Naive thymus-derived CD8-positive, alpha-beta T cell (primary cell): Measurements from ENCODE around the gene CAMK1D. TPM values are rescaled to one million over a fixed set of nuclear protein-coding genes. Genes with fewer than 3 reads are reported as not detected.

Source experiments
- ATAC-seq, 2 donors: fragments of 150-1000 bp; cut with Tn5 transposase in 1 of 2; sonication (Bioruptor Pico), chemical (Tn5 transposase) in 1 of 2; 1 replicate in 1 of 2; 2 replicates in 1 of 2; pipeline ENCODE4 v1.10.0; 2021; ENCODE audit warnings: mild to moderate bottlenecking in 2 of 2, moderate library complexity in 2 of 2
- POLR2A ChIA-PET: fragments of 350-600 bp; sonication (Branson Sonifier 250); formaldehyde crosslinking; loops from one replicate; lab custom pipeline; 2021; ENCODE audit warnings: antibody characterized with exemption; lab: Charles Lee
- DNase-seq, 10 donors: peaks; one replicate each; pipeline versions ENCODE4 v3.0.0 to v3.0.0-alpha.2; 2020 to 2022
- H3K27ac Mint-ChIP-seq, 10 donors: one replicate each; pipeline ENCODE4 v1.8.0; 2020 to 2022; ENCODE audit warnings: mild to moderate bottlenecking in 10 of 10, mixed read lengths in 10 of 10, moderate library complexity in 4 of 10, inconsistent platforms in 1 of 10
- H3K27me3 Mint-ChIP-seq, 5 donors: one replicate each; pipeline ENCODE4 v1.8.0; 2021 to 2022; ENCODE audit warnings: mixed read lengths in 5 of 5
- H3K36me3 Mint-ChIP-seq, 3 donors: one replicate each; pipeline ENCODE4 v1.8.0; 2020 to 2022; ENCODE audit warnings: mixed read lengths in 3 of 3, mild to moderate bottlenecking in 2 of 3, inconsistent platforms in 1 of 3
- H3K4me1 Mint-ChIP-seq, 4 donors: one replicate each; pipeline ENCODE4 v1.8.0; 2021 to 2022; ENCODE audit warnings: mixed read lengths in 4 of 4
- H3K4me3 Mint-ChIP-seq, 10 donors: one replicate each; pipeline ENCODE4 v1.8.0; 2020 to 2022; ENCODE audit warnings: mild to moderate bottlenecking in 10 of 10, mixed read lengths in 10 of 10, moderate library complexity in 6 of 10, inconsistent platforms in 1 of 10
- H3K9me3 Mint-ChIP-seq, 9 donors: one replicate each; pipeline ENCODE4 v1.8.0; 2020 to 2022; ENCODE audit warnings: mixed read lengths in 9 of 9, mild to moderate bottlenecking in 3 of 9, inconsistent platforms in 1 of 9, moderate library complexity in 1 of 9
- polyA plus RNA-seq, 3 donors: library from polyadenylated mRNA; unstranded; fragments of 300-500 nt; fragmentation: Illumina TruSeq; gene quantifications; one replicate each; pipeline ENCODE4 v1.2.3, GENCODE V29; 2021
- total RNA-seq, 8 experiments: library from RNA in 2 of 8; stranded (reverse) in 2 of 8; gene quantifications; one replicate each; pipeline ENCODE4 v1.2.3 and lab custom pipeline; 2021 to 2026

CAMK1D gene
- total and polyA plus RNA-seq, 5 experiments from 2014 or later: 7.5 to 18.5 (median 12.3) TPM

GRCh38 chr10:12531305-12532220 lies 182.2 kb downstream of the CAMK1D start:
- Mint-ChIP-seq H3K4me1 (peaks cover 5 to 20% (median 14%) of the 10 kb centered on the region in 4 donors), H3K4me3 (no peak overlapping the region), H3K27ac (peak overlapping the region in 1 of 10 donors; percentile 36), H3K27me3 (no peaks in the 10 kb centered on the region), H3K9me3 (peaks cover 0 to 4% (median 0%) of the 10 kb centered on the region in 9 donors), H3K36me3 (peaks cover 0 to 19% (median 10%) of the 10 kb centered on the region in 3 donors)
- ATAC-seq (no peak), DNase-seq (no peak)
- POLR2A ChIA-PET: interaction anchor here (0.7 kb wide), 1 partner anchor 59 kb away, joined by 3 read pairs; no protein-coding TSS in a partner anchor

GRCh38 chr10:12533151-12533550 lies 183.8 kb downstream of the CAMK1D start:
- H3K4me3 Mint-ChIP-seq: no peak overlapping the region
- no peak overlapping the region for H3K27ac Mint-ChIP-seq
- POLR2A ChIA-PET: no interaction called here
- DNase-seq: no peak
- H3K4me1 Mint-ChIP-seq: peaks cover 5 to 17% (median 14%) of the 10 kb centered on the region in 4 donors
- ATAC-seq: no peak
- peaks cover 0 to 4% (median 0%) of the 10 kb centered on the region in 9 donors for H3K9me3 Mint-ChIP-seq
- no peaks in the 10 kb centered on the region for H3K27me3 Mint-ChIP-seq
- peaks cover 0 to 16% (median 10%) of the 10 kb centered on the region in 3 donors for H3K36me3 Mint-ChIP-seq

GRCh38 chr10:12533723-12534122 lies 184.4 kb downstream of the CAMK1D start:
- ATAC-seq (no peak), DNase-seq (no peak)
- POLR2A ChIA-PET: no interaction called here
- Mint-ChIP-seq H3K9me3 (peaks cover 0 to 4% (median 0%) of the 10 kb centered on the region in 9 donors), H3K36me3 (peaks cover 3 to 16% (median 10%) of the 10 kb centered on the region in 3 donors), H3K27ac (peak overlapping the region in 1 of 10 donors; percentile 17), H3K27me3 (no peaks in the 10 kb centered on the region), H3K4me1 (peaks cover 10 to 22% (median 14%) of the 10 kb centered on the region in 4 donors), H3K4me3 (no peak overlapping the region)

GRCh38 chr10:12534824-12535223 lies 185.5 kb downstream of the CAMK1D start:
- no peak overlapping the region for H3K4me3 Mint-ChIP-seq
- H3K4me1 Mint-ChIP-seq: peaks cover 14 to 24% (median 14%) of the 10 kb centered on the region in 4 donors
- DNase-seq: no peak
- peaks cover 0 to 4% (median 0%) of the 10 kb centered on the region in 9 donors for H3K9me3 Mint-ChIP-seq
- H3K27me3 Mint-ChIP-seq: no peaks in the 10 kb centered on the region
- peak overlapping the region in 4 of 10 donors; percentile 28 to 73 (median 49) for H3K27ac Mint-ChIP-seq
- POLR2A ChIA-PET: no interaction called here
- ATAC-seq: no peak
- H3K36me3 Mint-ChIP-seq: peaks cover 3 to 13% (median 10%) of the 10 kb centered on the region in 3 donors

GRCh38 chr10:12535656-12536055 lies 186.3 kb downstream of the CAMK1D start:
- peak overlapping the region in 3 of 10 donors; percentile 28 to 48 (median 47) for H3K27ac Mint-ChIP-seq
- H3K4me3 Mint-ChIP-seq: no peak overlapping the region
- ATAC-seq (no peak), DNase-seq (no peak)
- POLR2A ChIA-PET: no interaction called here
- peaks cover 0 to 4% (median 0%) of the 10 kb centered on the region in 9 donors for H3K9me3 Mint-ChIP-seq
- H3K4me1 Mint-ChIP-seq: peaks cover 19 to 33% (median 20%) of the 10 kb centered on the region in 4 donors
- no peaks in the 10 kb centered on the region for H3K27me3 Mint-ChIP-seq
- H3K36me3 Mint-ChIP-seq: peaks cover 3 to 11% (median 10%) of the 10 kb centered on the region in 3 donors

GRCh38 chr10:12538491-12538995 lies 189.2 kb downstream of the CAMK1D start:
- no peak for ATAC-seq
- Mint-ChIP-seq H3K27me3 (no peaks in the 10 kb centered on the region), H3K9me3 (no peaks in the 10 kb centered on the region), H3K4me3 (no peak overlapping the region), H3K36me3 (peaks cover 5 to 6% (median 5%) of the 10 kb centered on the region in 3 donors), H3K27ac (peak overlapping the region in 2 of 10 donors; percentile 26 to 28), H3K4me1 (peaks cover 21 to 40% (median 30%) of the 10 kb centered on the region in 4 donors)
- no peak for DNase-seq
- POLR2A ChIA-PET: no interaction called here

- peaks cover 0 to 5% (median 0%) of the 10 kb centered on the region in 3 donors for H3K36me3 Mint-ChIP-seq
- H3K4me3 Mint-ChIP-seq: no peak overlapping the region
- no peak for DNase-seq
- POLR2A ChIA-PET: no interaction called here
- ATAC-seq: no peak
- H3K9me3 Mint-ChIP-seq: no peaks in the 10 kb centered on the region
- H3K27ac Mint-ChIP-seq: peak overlapping the region in 6 of 10 donors; percentile 5 to 55 (median 37)
- peaks cover 23 to 41% (median 28%) of the 10 kb centered on the region in 4 donors for H3K4me1 Mint-ChIP-seq
- no peaks in the 10 kb centered on the region for H3K27me3 Mint-ChIP-seq
Measured at GRCh38 chr10:12539350-12540164, 190.2 kb downstream of the CAMK1D start.

- DNase-seq (no peak), ATAC-seq (no peak)
- Mint-ChIP-seq H3K27me3 (no peaks in the 10 kb centered on the region), H3K9me3 (no peaks in the 10 kb centered on the region), H3K36me3 (peaks cover 0 to 5% (median 3%) of the 10 kb centered on the region in 3 donors), H3K4me3 (no peak overlapping the region), H3K27ac (peak overlapping the region in 5 of 10 donors; percentile 5 to 54 (median 13)), H3K4me1 (peaks cover 22 to 40% (median 24%) of the 10 kb centered on the region in 4 donors)
- POLR2A ChIA-PET: no interaction called here
Measured at GRCh38 chr10:12540341-12540781, 191.0 kb downstream of the CAMK1D start.

GRCh38 chr10:12541446-12542067 lies 192.2 kb downstream of the CAMK1D start:
- Mint-ChIP-seq H3K27ac (peak overlapping the region in 4 of 10 donors; percentile 41 to 76 (median 54)), H3K27me3 (no peaks in the 10 kb centered on the region), H3K4me1 (peaks cover 24 to 44% (median 30%) of the 10 kb centered on the region in 4 donors), H3K4me3 (no peak overlapping the region), H3K36me3 (peaks cover 3 to 6% (median 5%) of the 10 kb centered on the region in 3 donors), H3K9me3 (peaks cover 0 to 10% (median 3%) of the 10 kb centered on the region in 9 donors)
- ATAC-seq (no peak), DNase-seq (no peak)
- POLR2A ChIA-PET: no interaction called here

- Mint-ChIP-seq H3K36me3 (peaks cover 3 to 6% (median 5%) of the 10 kb centered on the region in 3 donors), H3K4me1 (peaks cover 28 to 50% (median 33%) of the 10 kb centered on the region in 4 donors), H3K27me3 (no peaks in the 10 kb centered on the region), H3K9me3 (peaks cover 0 to 10% (median 3%) of the 10 kb centered on the region in 9 donors), H3K27ac (peak overlapping the region in 2 of 10 donors; percentile 52 to 55), H3K4me3 (no peak overlapping the region)
- POLR2A ChIA-PET: interaction anchor here (0.6 kb wide), 1 partner anchor 29 kb away, joined by 3 read pairs; no protein-coding TSS in a partner anchor
- ATAC-seq (no peak), DNase-seq (no peak)
Measured at GRCh38 chr10:12542133-12542670, 192.9 kb downstream of the CAMK1D start.

GRCh38 chr10:12543589-12543988 lies 194.2 kb downstream of the CAMK1D start:
- peaks cover 36 to 52% (median 39%) of the 10 kb centered on the region in 4 donors for H3K4me1 Mint-ChIP-seq
- H3K36me3 Mint-ChIP-seq: peaks cover 2 to 6% (median 3%) of the 10 kb centered on the region in 3 donors
- no peak overlapping the region for H3K27ac Mint-ChIP-seq
- no peaks in the 10 kb centered on the region for H3K27me3 Mint-ChIP-seq
- no peak overlapping the region for H3K4me3 Mint-ChIP-seq
- no peak for ATAC-seq
- POLR2A ChIA-PET: no interaction called here
- DNase-seq: no peak
- H3K9me3 Mint-ChIP-seq: peaks cover 0 to 10% (median 3%) of the 10 kb centered on the region in 9 donors
